Dermis blood vessel endothelial cell (primary cell): ENCODE results near the gene XCR1. TPM values are rescaled to one million over a fixed set of nuclear protein-coding genes. Genes with fewer than 3 reads are reported as not detected.
"Not testable (repeated sequence)": the region's sequence is repeated elsewhere in the genome, so short reads cannot be mapped to it uniquely, and the experiment has no call there.

Experiments used
- DNase-seq: peaks from one replicate; pipeline ENCODE4 v3.0.0; 2010
- total RNA-seq: library from RNA; depleted of rRNA; stranded (reverse); fragments of >200 nt; gene quantifications from 2 replicates; pipeline ENCODE4 v1.2.3, GENCODE V29; 2014

Gene XCR1
- total RNA-seq, 1 donor from 2014 or later = not detected

DNA sequence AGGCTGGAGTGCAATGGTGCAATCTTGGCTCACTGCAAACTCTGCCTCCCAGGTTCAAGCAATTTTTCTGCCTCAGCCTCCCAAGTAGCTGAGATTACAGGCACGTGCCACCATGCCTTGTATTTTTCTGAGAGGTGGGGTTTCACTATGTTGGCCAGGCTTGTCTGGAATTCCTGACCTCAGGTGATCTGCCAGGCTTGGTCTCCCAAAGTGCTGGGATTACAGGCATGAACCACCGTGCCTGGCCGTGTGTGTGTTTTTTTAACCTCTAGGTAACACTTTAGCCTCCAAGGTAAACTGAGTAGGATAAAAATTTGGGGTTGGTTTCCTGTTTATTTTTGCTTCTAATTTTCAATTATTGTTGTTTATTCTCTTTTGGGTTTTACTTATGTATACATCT, 10.8 kb upstream of the XCR1 start:
- DNase-seq = not testable (repeated sequence)

DNA sequence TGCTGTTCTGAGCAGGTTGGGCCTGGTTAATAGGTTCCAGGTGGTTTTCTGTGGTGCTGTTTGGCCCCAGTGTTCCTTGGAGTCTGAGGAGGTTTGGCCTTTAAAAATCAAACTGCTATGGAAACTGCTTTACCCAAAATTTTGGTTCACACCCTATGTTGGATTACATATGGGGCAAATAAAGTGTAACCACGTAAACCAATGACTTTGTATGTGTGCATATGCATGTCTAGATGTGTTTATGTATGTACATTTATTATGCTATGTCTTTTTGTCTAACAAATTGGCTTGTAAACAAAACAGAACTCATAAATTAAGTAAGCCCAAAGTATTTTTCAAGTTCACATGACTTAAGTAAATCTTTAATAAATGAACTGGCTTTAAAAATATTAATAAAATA, 8.9 kb upstream of the XCR1 start:
- no peak for DNase-seq

DNA sequence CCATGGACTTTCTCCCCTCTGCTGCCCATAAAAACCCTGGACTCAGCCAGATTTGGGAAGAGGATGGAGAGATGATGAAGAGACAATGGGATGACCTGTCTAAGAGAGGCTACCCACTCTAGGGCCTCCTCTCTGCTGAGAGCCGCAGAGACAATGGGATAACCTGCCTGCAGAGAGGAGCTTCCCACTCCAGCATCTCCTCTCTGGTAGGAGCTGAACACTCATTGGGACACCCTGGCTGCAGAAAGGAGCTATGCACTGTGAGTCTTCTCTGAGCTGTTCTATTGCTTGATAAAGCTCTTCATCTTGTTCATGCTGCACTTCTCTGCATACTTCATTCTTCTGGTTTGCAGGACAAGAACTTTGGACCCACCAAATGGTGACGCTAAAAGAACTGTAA, 4.5 kb upstream of the XCR1 start:
- no peak for DNase-seq

DNA sequence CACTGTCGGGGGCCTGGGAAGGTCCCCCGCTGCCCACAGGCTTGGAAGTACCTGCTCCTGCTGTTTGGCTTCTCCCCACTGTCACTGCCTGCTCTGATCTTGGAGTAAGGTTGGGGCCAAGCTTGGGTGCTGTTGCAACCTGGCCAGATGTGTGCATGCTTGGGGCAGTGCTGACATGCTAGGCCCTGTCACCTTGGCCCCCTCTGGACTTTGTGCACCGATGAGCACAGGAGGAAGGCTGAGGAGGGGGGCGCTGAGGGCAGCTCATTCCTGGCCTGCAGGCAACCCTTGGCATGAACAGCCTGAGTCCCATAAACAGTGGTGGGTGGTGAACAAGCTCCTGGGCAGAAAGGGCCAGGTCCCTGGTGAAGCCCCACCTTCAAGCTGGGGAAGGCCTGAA, 4.0 kb upstream of the XCR1 start:
- DNase-seq = no peak

DNA sequence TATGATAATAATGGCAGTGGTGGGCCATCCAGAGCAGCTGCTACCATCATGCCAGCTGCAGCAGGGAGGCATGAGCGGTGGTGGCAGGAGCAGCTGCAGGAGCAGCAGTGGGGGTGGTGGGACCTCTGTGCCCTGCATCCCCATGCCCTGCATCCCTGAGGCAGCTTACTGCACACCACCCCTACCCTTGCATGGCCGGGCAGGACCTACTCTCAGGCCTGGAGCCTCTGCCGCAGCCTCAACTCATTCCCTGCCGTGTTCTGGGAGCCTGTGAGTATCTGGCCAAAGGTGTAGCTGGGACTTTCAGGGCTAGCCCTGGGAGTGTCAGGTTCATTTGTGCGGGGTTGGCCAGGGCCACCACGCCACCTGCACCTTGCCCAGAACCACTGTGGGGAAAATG, 3.3 kb upstream of the XCR1 start:
- DNase-seq = no peak

DNA sequence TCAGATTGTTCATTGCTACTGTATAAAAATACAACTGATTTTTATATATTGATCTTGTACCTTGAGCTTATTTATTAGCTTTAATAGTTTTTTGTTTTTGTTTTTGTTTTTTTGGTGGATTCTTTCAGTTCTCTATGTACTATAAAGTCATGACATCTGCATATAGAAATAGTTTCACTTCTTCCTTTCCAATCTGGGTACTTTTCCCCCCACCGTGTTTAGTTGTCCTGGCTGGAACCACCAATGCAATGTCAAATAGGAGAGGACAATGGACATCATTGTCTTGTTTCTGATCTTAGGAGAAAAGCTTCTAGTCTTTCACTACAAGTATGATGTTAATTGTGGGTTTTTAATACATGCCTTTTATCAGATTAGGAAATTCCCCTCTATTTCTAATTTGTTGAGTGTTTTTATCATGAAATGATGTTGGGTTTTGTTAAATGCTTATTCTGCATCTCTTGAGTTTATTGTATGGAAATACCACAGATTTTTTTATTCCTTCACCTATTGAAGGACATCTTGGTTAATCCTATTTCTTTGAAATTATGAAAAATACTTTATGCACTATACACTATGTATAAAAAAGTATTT, 2.8 kb upstream of the XCR1 start:
- DNase-seq = no peak

DNA sequence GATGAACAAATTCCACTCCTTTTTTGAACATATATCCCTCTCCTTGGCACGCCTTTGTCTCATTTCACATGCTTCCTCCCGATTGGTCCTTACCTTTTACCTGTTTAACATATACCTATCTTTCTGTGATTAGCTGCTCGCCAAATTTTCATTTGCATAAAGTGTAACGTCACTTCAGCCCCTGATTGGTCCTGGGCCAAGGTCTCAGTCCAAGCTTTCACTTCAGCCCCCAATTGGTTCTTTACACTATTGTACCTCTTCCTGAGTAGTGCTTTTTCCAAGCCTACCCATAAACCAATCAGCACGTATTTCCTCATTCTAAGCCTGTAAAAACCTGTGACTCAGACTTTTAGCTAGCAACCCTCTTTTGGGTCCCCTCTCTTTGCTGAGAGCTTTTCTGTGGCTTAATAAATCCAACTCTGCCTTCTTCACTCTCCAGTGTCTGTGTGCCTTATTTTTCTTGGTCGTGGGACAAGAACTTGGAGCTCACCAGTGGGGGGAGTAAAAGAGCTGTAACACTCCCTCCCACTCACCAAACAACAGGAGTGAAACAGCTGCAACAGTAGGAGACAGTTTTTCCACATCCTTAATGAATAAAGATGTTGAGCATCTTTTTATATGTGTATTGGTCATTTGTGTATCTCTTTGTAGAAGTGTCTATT, 584 bp upstream of the XCR1 start:
- no peak for DNase-seq

DNA sequence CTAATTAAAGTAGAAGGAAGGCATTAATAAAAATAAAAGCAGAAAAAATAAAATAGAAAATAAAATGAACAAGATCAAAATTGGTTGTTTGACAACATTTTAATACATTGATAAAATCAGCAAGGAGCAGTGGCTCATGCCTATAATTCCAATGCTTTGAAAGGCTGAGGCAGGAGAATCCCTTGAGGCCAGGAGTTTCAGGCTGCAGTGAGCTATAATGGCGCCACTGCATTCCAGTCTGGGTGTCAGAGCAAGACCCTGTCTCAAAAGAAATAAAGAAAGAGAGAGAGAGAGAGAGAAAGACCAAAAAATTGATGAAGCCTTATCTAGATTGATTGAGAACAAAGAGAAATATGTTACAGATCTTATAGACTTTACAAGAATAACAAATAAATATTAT, 2.1 kb downstream of the XCR1 start:
- DNase-seq = no peak

DNA sequence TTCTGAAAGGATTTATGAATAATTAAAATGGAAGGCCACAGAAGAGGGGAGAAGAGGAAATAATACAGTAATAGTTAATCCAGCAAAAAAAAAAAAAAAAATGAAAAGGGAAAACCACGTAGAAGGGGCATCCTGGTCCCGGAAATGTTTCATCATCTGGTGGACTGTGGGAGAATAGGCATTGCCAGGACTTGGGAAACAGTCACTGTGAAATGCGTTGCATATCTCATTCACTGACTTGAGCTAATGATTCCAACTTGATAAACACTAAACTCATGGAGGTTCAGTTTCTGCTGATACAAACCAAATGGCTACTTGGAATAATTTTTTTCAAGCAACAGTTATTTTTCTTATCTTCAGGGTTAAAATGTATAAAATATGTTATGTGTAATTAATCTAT, 3.2 kb downstream of the XCR1 start:
- peak; percentile 39 for DNase-seq

DNA sequence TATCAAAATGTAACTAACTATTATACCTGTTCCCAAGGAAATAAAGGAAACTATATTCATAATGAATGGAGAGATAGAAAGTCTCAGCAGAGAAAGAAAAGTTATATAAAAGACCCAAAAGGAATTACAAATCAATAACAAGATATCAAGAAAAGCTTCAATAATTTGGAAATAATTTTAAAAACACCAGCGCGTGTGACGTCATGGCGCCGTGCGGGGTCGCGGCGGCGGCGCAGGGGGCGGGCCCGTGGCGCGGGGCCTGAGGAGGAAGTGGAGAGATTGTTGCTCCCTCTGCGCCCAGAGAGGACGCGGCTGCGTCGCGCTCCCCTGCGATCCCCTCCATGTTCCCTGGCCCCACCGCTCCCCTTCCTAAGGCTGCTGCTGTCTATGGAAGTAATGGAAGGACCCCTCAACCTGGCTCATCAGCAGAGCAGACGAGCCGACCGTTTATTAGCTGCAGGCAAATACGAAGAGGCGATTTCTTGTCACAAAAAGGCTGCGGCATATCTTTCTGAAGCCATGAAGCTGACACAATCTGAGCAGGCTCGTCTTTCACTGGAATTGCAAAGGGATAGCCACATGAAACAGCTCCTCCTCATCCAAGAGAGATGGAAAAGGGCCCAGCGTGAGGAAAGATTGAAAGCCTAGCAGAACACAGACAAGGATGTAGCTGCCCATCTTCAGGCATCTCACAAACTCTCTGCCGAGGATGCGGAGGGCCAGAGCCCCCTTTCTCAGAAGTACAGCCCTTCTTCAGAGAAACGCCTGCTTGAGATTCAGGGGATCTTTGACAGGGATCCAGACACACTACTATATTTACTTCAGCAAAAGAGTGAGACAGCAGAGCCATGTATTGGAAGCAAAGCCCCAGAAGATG, 4.1 kb downstream of the XCR1 start:
- no peak for DNase-seq

DNA sequence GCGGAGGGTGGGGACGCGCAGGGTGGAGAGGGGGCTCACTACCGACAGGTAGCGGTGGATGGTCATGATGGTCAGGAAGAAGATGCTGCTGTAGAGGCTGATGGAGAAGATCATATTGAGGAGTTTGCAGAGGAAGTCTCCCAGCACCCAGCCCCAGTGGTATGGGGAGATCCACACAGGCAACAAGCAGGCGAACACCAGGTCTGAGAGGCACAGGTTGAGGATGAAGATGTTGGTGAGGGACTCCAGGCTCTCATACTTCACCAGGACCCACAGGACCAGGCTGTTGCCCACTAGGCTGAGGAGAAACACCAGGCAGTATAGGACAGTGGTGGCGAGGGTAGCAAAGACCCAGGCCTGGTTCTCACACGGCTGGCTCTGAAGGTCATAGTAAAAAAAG, 5.8 kb downstream of the XCR1 start:
- DNase-seq = no peak

DNA sequence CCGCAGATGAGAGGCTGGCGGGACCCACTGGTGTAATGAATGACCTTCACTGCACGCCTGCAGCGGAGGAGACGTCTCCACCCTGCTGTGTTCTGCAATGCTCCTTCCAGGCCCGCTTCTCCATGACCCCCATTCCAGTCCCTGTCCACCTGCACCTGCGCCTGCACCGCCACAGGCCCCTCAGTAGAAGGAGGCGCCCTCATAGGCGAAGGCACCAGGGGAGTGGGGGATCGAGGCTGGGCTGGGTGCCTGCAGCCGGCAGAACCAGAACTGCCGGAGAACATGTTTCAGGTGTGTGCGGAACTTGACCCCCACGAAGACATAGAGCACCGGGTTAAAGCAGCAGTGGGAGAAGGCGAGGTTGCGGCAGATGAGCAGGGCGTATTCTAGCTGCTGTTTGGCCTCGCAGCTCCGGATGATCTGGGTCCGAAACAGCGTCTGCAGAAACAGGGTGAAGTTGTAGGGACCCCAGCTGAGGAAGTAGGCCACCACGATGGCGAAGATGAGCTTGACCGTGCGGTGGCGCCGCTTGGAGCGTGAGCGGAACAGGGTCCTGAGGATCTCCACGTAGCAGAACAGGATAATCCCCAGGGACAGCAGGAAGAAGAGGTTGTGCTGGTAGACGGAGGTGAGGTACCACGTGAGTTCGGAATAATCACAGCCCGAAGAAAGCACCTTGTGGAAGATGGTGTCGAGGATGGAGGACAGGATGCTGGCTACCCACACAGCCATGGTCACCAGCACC, 6.3 kb downstream of the XCR1 start:
- no peak for DNase-seq

DNA sequence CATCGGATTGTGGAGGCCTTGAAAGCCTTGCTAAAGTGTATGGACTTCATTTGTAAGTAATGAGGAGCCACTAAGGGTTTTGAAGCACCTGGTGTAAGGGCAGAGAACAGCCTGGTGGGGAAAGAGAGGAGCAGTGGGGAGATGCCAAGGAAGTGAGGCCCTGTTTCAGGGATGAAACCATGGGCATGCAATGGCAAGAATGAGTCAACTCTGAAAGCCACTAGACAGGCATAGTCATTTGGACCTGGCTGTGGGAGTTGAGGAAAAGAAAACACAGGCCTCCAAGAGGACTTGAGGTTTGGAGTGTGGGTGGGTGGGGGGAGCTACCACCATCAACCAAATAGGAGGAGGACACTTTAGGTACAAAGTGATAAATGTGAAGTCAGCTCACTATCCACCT, 7.6 kb downstream of the XCR1 start:
- no peak for DNase-seq

DNA sequence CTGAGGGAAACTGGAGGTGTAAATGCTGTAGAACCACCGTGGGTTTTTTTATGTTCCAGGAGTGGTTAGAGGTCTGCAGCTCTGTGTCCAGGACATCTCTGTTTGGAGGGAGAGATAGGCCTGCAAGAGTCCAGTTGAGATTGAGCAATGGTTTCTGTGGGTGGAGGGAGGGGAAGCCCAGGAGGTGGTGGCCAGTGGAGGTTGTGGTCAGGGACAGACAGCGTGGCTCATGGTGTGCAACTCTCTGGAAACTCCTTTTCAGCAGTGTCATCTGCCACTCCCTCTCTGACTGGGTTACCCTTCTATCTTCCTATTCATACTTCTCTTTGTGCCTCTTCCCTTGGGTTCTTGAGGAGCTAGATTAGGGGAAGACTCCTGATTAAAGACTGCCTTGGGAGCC, 9.6 kb downstream of the XCR1 start:
- DNase-seq = no peak

DNA sequence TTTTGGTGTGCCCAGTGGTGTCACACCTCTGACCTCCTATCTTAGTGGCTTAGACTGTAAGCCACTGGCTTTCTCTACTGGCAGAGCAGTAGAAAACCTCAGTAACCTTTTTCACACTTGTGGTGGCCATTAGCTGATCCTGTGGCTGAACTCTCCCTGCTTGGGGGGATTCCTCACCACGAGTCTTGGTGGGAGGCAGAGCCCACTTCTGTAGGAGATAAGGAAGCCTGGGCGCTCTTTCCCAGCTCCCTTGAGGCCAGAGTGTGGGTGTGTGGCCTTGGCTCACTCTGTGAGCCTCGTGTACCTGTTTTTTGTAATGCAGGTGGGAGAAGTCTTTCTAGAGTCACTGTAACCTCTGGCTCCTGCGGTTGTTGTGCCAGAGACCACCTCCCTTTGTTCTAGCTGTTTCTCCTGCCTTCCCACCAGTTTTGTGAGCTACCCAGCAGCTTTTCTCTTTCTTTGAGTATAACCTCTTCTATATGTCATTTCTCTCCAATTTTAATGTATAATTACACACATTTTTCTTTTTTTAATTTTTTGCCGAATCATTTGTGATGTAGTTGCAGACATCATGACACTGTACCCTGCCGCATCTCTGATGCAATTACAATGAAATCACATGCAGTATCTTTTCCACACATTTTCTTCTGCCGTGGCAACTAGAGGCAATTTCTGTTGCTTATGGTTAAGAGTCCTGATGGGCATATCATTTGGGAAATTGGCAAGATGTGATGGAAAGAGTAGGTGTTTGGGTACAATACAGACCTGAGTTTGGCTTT, 13.8 kb downstream of the XCR1 start:
- no peak for DNase-seq

DNA sequence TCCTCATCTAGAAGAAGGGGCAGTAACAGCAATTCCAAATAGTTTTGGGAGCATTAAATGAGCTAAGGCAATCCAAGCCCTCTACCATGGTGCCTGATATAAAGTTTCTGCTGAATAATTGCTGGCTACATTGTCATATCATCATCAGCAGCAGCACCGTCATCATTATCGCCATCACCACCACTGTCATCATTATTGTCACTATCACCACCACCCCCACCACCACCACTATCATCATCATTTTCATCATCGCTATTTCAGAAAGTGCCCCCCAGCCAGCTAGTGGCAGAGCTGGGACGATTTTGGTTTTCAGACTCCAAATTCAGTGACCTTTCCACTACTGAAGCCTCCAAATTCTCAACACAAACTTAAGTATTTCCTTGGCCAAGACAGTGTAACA, 15.0 kb downstream of the XCR1 start:
- no peak for DNase-seq

DNA sequence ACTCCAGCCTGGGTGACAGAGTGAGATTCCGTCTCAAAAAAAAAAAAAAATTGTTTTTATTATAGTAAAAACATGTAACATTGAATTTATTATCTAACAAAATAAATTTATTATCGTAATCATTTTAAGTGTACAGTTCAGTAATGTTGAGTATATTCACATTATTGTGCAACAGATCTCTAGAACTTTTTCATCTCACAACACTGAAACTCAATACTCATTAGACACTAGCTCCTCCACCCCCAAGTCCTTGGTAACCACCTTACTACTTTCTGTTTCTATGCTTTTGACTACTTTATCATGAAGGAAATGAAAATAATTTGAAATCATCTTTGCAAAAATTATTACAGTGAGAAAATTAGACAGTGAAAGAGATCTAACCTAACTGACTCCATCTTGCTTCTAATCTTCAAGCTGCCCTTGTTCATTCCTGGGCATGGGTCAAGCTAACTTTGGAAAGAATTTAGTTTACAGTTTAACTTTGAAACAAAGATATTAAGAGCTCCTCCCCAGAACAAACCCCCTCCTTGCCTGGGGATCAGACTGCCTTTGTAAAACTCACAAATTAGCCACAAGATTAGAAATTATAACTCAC, 16.7 kb downstream of the XCR1 start:
- DNase-seq = no peak

DNA sequence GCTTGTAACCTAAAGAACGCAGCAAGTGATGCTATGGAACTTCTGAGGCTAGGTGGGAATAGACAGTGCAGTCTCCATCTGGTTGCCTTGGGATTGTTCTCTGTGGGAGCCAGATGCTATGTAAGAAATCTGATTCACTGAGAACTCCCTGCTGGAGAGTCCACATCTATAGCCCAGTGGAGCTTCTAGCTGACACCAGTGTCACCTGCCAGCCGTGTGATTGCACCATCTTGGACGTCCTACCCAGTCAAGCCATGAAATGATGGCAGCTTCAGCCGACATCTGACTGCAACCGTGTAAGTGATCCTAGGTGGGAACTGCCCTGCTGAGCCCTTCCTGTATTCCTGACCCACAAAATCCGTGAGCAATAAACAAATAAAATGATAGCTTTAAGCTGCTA, 19.2 kb downstream of the XCR1 start:
- no peak for DNase-seq

DNA sequence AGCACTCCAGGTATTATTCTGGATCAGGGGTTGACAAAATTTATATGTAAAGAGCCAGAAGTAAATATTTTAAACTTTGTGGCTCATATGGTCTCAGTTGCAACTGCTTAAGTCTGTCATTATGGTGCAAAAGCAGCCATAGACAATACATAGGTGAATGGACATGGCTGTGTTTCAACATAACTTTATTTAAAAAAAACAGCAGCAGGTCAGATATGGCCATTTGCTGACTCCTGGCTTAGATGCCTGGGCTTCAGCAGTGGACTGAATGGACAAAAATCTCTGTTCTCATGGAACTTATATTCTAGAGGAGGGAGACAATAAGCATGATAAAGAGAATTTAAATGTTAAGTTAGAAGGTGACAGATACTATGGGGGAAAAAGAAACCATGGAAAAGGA, 20.0 kb downstream of the XCR1 start:
- DNase-seq = no peak

DNA sequence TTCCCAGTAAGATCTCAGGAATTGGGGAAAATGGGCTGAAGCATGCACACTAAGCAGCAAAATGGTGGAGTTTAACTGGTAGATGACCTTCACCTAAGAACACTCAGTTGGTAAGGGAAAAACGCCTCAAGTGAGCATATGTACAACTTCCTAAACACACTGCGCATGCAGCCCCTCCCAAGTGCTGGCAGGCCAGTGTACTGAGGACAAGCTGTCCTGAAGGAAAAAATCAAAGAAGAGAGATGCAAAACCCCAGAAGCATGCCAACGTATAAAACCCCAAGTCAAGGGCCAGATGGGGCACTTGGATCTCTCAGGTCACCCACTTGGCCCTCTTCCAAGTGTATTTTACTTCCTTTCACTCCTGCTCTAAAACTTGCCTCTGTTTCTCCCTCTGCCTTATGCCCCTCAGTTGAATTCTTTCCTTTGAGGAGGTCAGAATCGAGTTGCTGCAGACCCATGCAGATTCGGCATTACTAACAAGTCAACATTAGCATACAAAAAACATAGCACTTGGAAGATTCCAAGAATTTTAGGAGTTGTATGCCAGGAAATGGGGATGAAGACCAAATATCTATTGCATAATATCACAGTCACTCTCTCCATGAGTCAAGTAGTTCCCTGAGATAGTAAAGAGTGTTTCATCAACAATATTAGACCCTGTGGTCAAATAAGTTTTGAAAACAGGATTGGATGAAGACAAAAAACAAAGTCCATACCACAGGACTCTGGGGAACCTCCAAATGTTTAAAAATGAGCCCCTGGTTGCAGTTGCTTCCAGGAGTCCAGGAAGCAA, 20.8 kb downstream of the XCR1 start:
- no peak for DNase-seq

DNA sequence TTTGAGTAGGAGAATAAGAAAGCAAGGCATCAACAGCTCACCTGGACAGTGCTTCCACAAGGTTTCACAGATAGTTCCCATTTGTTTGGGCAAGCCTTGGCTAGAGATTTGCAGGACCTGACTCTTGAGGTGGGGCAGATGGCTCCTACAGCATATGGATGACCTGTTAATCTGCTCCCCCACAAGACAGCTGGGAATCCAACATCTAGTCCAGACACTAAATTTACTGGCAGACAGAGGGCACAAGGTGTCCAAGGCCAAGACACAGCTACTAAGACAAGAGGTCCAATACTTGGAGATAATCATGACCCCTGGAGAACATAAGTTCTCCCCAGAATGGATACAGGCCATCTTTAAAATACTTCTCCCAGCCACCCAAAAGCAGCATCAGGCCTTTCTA, 23.6 kb downstream of the XCR1 start:
- not testable (repeated sequence) for DNase-seq
